Fibroblast of gingiva (primary cell): ENCODE data around the gene KIF6.
"Not testable (repeated sequence)": the region's sequence is repeated elsewhere in the genome, so short reads cannot be mapped to it uniquely, and the experiment has no call there.

ENCODE experiments used
- DNase-seq: peaks from one replicate; pipeline ENCODE4 v3.0.0-alpha.2; 2011; ENCODE audit warnings: low read depth

KIF6 gene

DNA sequence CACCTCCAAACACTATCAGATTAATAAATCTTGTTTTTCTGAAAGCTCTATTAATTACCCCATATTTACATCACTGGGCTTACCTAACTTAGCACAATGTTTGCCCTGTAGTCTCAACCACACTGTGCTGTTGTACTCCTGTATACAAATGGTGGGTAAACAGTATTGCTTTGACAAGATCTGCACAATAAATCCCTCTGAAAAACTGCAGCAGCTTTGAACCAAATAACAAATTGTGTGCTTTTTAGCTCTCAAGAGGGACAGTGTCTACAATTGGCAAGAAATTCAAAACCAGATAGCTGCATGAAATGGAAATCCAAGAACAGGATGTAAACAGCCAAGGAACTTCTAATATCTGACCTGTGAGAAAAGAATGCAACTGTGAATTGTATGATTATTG lies 10.4 kb downstream of the KIF6 start:
- no peak for DNase-seq

DNA sequence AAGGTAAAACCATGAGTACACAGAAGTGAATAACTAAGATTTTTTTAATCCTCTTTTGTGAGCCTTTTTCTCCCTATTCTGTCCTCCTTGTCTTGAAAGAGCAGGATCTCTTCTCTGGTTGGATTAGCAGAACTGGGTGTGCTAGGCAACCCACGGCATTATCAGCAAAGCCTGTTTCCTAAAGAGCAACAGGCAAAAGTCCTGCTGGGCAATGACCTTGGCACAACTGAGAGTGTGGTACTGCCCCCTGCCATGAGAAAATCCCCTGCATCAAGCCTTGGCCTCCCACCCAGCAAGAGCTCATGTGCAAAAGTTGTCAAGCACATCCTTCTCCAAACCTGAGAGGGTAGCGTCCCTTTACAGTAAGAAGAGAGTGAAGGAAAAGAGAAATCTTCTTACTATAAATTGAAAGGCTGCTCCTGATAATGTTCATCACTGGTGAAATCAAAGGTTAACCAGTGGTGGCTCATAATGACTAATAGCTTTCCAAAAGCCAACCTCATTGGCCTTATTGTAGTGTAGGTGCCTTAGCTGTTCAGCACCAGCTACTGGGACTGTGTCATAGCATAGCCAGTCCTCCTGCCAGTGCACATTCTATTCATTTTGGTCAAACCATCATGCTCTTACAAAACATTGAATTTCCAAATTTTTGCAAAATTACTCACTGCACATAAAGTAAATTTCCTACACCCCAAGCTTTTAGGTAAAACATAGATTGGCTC lies 17.1 kb downstream of the KIF6 start:
- peak; percentile 3 for DNase-seq

DNA sequence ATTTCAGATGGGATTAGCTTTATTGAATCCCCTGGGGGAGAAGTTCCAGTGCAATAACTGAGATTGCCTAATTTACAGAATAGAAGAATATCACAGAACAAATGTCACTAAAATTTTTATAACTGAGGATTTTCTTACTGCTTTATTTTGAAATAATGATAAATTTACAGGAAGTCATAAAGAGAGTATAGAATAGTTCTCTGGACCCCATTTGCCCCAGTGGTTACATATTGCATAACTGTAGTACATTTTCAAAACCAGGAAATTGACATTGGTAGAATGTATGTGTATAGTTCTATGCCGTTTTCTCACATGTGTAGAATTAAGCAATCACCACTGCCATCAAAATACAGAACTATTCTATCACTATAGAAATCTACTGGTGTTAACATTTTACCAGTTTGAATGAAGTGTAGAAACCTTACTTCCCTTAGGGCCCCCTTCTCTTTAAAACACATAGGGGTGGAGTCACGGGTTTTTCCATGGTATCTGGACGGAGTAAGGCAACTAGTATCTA lies 18.3 kb downstream of the KIF6 start:
- no peak for DNase-seq

DNA sequence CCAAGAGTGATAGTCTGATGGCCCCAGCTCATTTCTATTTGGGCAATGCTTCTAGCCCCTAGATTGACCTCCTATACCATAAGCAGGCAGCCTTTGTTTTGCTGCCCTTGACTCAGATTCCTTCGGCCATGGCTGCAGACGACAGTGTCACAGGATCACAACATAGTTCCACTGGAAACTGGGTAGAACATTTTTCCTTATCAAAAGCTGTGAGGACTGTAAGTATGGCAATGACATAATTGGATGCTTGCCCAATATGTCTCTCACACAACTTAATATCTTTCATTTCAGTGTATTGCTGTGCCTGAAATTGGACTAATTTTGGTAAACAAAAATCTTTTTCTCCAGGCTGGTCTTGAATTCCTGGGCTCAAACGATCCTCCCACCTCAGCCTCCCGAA lies 22.9 kb downstream of the KIF6 start:
- no peak for DNase-seq

DNA sequence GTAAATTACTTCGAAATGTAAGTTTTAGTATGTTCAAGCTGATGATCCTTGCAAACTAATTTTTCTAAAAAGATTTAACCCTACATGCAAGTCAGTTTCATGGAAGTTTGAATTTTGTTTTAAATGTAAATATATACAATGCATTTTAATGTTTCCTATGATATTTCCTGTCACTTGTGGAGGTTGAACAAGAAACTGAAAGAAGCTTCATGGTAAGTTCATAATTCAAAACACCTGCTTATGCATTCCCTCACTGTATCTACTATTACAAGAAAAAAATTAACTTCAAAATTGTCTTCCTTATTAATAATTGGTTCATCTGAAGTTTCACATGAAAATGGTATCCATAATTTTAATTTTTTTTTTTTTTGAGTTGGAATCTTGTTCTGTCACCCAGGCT lies 24.8 kb downstream of the KIF6 start:
- no peak for DNase-seq

DNA sequence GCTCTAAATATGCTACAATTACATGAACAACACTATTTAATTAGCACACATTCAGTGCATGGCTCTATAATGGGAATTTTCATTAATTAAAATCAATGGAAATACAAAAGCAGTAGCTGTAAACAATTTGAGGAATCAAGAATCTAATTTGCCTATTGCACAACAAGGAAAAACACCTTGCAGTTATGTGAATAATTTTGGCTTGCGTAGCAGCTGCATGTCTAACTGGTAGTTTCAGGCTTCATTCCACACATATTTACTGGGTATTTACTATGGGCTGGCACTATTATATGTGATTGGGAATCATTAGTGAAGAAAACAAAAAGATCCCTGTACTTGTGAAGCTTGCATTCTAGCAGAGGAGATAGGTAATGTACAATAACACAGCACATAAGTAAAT lies 26.4 kb downstream of the KIF6 start:
- DNase-seq: no peak

DNA sequence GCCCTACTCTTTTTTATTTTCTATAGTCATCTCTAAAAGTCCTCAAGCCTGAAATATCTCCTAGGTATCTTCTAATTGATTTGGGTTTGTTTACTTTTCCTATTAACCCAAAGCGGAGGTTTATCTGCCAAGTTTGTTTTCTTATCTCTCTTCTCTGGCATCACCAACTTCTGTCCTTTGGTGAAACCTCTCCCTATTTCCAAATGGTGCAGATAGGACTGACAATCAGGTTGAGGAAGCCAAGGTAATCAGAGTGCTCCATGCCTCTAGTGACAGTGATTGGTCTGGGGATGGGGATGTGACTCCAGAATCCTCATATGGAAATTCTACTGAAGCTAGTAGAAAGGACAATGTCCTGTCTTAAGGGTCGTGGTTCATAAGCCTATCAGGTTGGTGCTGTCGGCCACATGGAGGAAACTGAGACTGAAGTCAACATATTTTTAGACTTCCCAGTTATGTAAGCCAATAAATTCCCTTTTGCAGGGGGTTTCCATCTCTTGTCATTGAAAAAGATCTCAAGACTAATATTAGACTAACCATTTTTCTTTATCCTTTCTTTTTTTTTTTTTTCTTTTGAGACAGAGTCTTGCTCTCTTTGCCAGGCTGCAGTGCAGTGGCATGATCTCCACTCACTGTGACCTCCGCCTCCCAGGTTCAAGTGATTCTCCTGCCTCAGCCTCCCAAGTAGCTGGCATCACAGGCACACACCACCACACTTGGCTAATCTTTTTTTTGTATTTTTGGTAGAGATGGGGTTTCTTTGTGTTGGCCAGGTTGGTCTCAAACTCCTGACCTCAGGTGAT lies 28.0 kb downstream of the KIF6 start:
- no peak for DNase-seq

DNA sequence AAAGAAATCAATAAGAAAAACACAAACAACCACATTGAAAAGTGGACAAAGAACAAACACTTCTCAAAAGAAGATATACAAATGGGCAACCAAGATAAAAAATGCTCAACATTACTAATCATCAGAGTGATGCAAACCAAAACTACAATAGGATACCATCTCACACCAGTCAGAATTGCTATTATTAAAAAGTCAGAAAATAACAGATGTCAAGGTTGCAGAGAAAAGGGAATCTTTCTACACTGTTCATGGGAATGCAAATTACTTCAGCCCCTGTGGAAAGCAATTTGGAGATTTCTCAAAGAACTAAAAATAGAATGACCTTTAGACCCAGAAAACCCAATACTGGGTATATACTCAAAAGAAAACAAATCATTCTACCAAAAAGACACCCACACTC lies 29.8 kb downstream of the KIF6 start:
- no peak for DNase-seq

DNA sequence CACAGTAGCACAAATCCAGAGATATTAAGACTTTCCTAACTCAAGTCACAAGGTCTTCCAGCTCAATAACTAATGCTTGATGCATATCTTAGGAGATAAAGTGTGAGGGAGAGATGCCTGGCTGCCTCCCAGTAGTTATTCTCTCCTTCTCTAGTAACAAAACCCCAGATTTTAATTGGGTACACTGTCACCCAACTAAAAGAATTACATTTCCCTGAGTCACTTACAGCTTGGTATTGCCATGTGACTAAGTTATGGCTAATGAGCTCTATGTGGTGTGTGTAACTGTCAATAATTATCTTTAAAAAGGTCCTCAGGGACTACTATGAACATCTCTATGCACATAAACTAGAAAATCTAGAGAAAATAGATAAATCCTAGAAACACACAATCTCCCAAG lies 32.0 kb downstream of the KIF6 start:
- DNase-seq: no peak

DNA sequence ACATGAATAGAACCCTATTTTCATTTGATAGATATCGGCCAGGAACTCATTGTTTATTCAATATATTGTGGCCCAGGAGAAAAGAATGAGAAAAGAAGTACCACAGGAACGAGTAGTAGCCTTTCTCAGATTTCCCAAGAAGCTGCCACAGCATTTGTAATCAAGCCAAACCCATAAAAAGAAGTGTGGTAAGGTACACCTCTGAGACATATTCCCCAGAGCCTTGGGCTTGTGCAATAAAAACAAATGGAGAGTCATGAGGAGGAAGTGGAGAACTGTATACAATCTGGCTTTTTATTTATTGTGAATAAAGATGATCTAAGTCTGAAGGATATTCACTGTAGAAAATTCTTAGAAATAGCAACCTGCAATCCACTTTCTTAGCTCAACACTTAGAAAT lies 36.7 kb downstream of the KIF6 start:
- DNase-seq: peak; percentile 90

DNA sequence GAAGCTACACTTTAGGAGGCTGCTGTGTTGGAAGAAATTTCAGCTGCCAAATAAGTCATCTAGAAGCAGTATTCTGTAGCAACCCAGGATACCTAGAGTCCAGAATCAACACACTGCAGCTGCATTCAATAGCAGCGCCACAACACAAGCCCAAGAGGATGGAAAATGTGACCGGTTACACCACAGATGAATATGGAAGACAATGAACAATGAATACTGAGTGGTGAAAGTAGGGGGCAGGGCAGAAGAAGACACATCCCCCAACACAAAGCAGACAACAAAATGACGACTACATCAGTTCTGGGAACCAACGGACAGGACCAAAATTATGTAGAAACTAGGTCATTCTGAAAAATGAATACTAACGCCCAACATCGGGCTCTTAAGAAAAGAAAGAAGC lies 38.2 kb downstream of the KIF6 start:
- no peak for DNase-seq

DNA sequence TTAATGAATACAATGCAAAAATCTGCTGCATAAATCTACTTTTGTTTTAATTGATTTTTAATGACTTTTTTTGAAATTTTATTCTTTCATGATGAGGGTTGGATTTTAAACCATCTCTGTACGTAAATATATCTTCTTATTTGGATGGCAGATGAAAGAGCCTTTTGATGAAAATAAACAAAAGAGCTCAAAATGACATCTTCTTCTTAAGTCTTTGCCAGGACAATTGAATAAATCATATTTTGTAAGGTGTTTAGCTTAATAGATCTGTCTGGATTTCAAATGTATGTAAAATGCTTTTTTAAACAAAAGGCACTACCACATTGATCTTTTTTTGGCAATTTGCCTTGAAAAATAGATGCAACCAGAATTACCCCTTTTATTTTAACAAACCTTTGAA lies 39.3 kb downstream of the KIF6 start:
- no peak for DNase-seq

DNA sequence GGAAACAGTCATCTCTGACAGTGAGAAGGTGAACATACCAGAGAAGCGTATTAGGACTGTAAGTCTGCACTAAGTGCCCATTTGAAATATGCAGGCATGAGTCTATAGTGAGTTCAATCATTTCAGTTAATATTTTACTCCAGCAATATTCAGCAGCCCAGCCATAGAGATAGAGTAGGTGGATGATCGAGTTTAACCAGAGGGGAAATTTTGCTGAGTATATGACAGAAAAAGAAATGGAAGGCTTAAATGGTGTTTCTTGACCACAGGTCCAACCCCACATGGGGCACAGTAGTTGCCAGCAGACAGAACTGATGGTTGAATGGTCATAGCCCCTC lies 39.8 kb downstream of the KIF6 start:
- no peak for DNase-seq

DNA sequence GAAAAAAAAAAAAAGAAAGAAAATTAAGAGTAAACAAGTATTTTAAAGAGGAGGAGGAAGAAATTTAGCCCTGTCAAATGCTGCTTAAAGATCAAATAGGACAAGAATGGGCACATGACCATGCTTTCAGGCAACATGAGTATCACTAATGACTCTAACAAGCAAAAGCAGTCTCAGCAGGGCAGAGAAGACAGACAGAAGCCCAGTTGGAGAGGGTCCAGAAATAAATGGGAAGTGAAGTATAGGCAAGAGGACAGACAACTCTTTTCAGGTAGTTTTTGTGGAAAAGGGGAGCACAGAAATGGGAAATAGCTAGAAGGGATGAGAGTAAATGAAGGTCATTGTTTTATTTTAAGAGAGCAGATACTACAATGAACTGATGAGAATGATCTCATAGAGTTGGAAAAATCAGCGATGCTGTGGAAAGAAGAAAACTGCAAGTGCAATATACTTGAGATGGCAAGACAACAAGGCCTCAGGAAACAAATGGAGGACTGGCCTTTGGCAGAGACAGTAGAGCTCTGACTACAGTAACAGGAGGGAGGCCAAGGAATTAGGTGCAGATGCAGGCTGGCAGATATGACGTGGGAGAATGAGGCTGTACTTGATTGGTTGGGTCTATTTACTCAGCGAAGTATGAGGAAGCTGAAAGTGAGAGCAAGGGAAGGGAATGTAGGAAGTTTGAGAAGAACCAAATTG lies 40.3 kb downstream of the KIF6 start:
- peak; percentile 14 for DNase-seq

DNA sequence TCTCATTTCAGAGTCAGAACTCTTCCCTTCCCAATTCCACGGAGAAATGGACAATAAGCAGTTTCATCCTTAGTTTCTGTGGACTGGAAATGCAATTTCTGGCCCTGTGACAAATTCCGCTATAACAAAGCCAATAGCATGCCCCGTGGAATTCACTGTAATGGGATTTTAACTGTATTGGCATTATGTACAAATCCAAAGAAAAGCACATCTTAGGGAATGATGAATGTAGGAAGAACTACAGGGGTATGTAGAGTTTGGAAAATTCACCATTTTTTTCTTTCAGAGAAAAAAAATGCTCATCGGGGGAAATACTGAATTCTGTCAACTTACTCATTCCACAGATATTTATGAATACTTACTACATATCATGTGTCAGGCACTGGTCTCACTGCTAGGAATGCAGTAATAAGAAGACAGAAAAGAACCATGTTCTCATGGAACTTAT lies 43.5 kb downstream of the KIF6 start:
- DNase-seq: peak; percentile 24

DNA sequence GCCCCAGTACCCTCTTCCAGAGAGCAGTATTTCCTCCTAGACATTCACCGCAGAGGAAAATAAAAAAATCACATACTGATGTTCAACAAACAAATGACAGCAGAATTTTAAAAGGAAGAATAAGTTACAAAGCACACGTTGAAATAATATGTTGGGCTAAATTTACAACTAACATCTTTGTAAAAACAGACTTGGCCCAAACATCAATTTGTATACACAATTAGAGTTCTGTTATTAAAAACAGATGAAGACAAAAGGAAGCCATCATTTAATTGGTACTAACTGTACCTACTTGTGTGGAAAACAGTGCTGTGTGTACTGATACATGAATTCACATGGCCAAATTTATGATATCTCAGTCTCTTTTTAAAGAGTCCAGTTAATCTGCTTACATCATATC lies 46.3 kb downstream of the KIF6 start:
- DNase-seq: no peak

DNA sequence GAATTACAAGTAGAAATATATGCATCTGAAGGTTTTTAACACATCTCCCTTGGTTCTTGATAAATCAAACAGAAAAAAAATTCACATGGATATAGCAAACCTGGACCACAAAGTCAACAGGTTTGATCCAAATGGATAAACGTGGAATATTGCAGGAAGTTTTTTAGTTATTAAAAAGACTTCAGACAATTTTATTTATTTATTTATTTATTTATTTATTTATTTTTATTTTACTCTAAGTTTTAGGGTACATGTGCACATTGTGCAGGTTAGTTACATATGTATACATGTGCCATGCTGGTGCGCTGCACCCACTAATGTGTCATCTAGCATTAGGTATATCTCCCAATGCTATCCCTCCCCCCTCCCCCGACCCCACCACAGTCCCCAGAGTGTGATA lies 47.9 kb downstream of the KIF6 start:
- not testable (repeated sequence) for DNase-seq

DNA sequence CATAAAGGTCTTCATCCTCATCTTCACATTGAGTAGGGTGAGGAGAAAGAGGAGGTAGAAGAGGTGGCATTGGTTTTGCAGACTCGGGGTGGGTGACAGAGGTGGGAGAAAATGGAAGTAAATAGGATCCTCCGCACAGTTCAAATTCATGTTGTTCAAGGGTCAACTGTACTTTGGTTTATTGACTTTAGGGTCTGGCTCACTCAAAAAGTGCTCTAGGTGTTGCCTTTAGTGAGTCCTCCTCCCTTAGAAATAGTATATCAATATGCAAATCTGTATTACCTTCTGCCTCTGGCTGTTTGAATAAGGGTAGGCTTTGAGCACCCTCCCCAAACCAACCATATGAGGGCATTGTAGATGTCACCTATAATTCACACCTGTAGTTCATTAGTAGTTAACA lies 54.7 kb downstream of the KIF6 start:
- no peak for DNase-seq

DNA sequence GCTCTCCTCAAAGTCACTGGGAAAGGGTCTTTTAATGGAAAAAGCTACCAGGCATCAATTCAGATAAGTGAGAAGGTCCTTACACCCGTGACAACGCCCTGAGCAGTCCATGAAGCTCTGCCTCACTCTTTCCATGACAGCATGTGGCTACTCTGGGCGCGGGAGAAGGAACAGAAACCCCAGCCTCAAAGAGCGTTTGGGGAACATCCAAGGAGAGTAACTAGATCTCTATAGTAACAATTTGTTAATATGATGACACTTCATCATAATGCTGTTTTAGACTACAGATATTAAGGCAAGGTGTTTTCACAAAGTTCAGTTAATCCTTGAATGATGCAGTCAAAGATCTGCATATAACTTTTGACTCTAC lies 55.2 kb downstream of the KIF6 start:
- DNase-seq: no peak

DNA sequence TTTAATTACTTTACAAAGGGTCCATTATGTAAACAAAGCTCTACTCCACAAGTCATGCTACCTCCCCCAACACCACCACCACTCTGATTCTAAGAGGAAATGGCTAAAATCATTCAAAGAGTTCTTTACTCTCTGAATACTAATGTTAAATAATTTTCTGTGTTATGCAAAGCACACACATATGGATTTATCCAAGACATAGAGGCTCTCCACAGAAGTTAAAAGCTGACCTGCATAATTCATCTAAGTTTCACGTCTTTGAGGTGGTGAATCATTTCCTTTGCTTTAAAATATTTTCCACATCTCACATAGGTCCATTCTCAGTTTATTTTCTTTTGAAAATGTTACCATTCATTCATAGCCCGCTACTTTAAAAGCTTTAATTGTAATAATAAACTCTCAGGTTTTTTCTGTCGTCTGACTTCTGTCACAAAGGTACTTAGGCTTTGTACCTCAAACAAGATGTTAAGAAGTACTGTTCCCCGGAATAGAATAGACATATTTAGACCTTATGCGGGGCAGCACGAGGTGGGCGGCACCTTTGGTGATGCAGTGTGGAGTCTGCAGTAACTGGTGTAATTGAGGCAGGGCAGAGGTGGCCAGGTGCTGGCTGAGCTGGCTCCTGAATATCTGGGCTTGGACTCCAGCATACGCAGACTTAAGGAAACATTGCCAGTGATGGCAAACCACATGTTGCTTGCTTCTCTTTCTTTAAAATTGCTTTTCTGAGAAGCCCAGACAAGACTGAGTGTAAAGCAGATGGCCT lies 55.8 kb downstream of the KIF6 start:
- no peak for DNase-seq

DNA sequence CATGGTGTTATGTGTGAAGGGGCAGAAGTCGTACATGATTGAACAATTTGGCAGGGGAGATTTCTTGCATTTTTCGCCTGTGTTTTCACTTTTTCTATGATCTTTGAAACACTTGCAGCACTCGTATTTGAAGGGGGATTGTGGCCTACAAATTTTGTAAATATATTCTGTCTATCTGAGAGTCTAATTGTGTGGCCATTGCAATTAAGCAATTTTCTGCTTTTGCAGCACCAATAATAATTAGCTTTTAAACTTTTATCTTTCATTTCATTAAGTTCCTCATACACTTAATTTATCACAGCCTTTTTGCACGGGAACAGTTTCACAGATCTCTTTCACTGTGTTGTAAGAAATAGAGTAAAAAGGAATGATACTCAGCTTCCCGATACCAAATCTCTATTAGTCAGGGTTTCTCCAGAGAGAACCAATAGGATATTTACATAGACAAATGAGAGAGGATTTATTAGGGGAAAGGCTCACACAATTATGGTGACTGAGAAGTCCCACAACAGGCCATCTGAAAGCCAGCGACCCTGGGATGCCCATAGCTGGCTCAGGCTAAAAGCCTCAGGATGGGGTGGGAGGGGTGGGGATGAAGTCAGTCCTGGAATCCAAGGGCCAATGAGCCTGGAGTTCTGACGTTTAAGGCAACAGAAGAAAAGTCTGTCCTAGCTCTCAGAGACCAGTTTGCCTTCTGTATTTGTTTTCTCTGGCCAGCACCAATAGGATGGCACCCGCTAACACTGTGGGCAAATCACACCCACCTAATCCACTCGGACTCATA lies 58.3 kb downstream of the KIF6 start:
- DNase-seq: no peak
